Dendritic cell treated with granulocyte-macrophage colony-stimulating factor and Interleukin-4, amounts not matched to agents 40 ng/mL and 50 ng/mL, for 4 days (primary cell): ENCODE data around the gene HABP4.

ENCODE experiments used
- H3K27ac Mint-ChIP-seq: one replicate; pipeline ENCODE4 v1.8.0; 2022; ENCODE audit warnings: mild to moderate bottlenecking, mixed read lengths
- H3K27me3 Mint-ChIP-seq: one replicate; pipeline ENCODE4 v1.8.0; 2022; ENCODE audit warnings: mild to moderate bottlenecking, mixed read lengths
- H3K36me3 Mint-ChIP-seq: one replicate; pipeline ENCODE4 v1.8.0; 2022; ENCODE audit warnings: low read depth, mixed read lengths
- H3K4me1 Mint-ChIP-seq: one replicate; pipeline ENCODE4 v1.8.0; 2022; ENCODE audit warnings: low read depth, mixed read lengths
- H3K4me3 Mint-ChIP-seq: one replicate; pipeline ENCODE4 v1.8.0; 2022; ENCODE audit warnings: mild to moderate bottlenecking, moderate library complexity, mixed read lengths
- H3K9me3 Mint-ChIP-seq: one replicate; pipeline ENCODE4 v1.8.0; 2022; ENCODE audit warnings: mixed read lengths
- intact Hi-C: fragments of 100-400 bp; cut with micrococcal nuclease; formaldehyde crosslinking; loops from one replicate; pipeline ENCODE4 v1.15.0; 2022

HABP4 gene

GRCh38 chr9:96449845-96450612 lies at the start of gene HABP4:
HABP4 (plus strand) TSS chr9:96450169; CDS start chr9:96450280, 111 bp downstream.
- Mint-ChIP-seq H3K4me1 (peaks cover 19% of the 10 kb centered on the region), H3K27ac (peak within 1 kb of the TSS; percentile 62), H3K36me3 (no peaks in the 10 kb centered on the region), H3K9me3 (no peaks in the 10 kb centered on the region), H3K27me3 (peaks cover 60% of the 10 kb centered on the region), H3K4me3 (peak within 1 kb of the TSS; percentile 74)
- intact Hi-C loops, result loop anchor here (1.0 to 10.0 kb wide), 4 partner anchors 32 to 405 kb away; partner anchors contain the start of genes PRXL2C, ZNF367 and ZNF782

- Mint-ChIP-seq H3K27me3 (no peaks in the 10 kb centered on the region), H3K4me3 (no peak overlapping the region)
Observed at GRCh38 chr9:96408409-96409280, 41.3 kb upstream of the HABP4 start.

GRCh38 chr9:96411129-96411838 lies 38.7 kb upstream of the HABP4 start:
- peak overlapping the region; percentile 67 for H3K27ac Mint-ChIP-seq
- no peaks in the 10 kb centered on the region for H3K27me3 Mint-ChIP-seq
- no peaks in the 10 kb centered on the region for H3K36me3 Mint-ChIP-seq
- H3K4me3 Mint-ChIP-seq, result no peak overlapping the region
- intact Hi-C loops, result loop anchor here (10.0 kb wide), 1 partner anchor 444 kb away; the partner anchor contains the start of gene ZNF782
- no peaks in the 10 kb centered on the region for H3K9me3 Mint-ChIP-seq
- H3K4me1 Mint-ChIP-seq, result peaks cover 26% of the 10 kb centered on the region

More at GRCh38 chr9:96408409-96409280, 41.3 kb upstream of the HABP4 start:
- Mint-ChIP-seq H3K36me3 (no peaks in the 10 kb centered on the region), H3K9me3 (no peaks in the 10 kb centered on the region), H3K27ac (peak overlapping the region; percentile 50), H3K4me1 (peaks cover 23% of the 10 kb centered on the region)
- intact Hi-C loops, result loop anchor here (10.0 kb wide), 1 partner anchor 64 kb away; no protein-coding TSS in a partner anchor

- Mint-ChIP-seq H3K4me1 (peaks cover 26% of the 10 kb centered on the region), H3K9me3 (no peaks in the 10 kb centered on the region), H3K27ac (peak overlapping the region; percentile 87), H3K4me3 (no peak overlapping the region), H3K36me3 (no peaks in the 10 kb centered on the region), H3K27me3 (no peaks in the 10 kb centered on the region)
- intact Hi-C loops, result loop anchor here (10.0 kb wide), 1 partner anchor 442 kb away; the partner anchor contains the start of gene ZNF782
Observed at GRCh38 chr9:96412174-96412913, 37.6 kb upstream of the HABP4 start.

- intact Hi-C loops, result loop anchor here (10.0 kb wide), 1 partner anchor 441 kb away; the partner anchor contains the start of gene ZNF782
- peak overlapping the region; percentile 87 for H3K27ac Mint-ChIP-seq
- H3K9me3 Mint-ChIP-seq, result no peaks in the 10 kb centered on the region
- H3K4me1 Mint-ChIP-seq, result peaks cover 21% of the 10 kb centered on the region
- H3K36me3 Mint-ChIP-seq, result peaks cover under 1% of the 10 kb centered on the region
- peak overlapping the region; percentile 67 for H3K4me3 Mint-ChIP-seq
- H3K27me3 Mint-ChIP-seq, result no peaks in the 10 kb centered on the region
Observed at GRCh38 chr9:96413302-96414221, 36.4 kb upstream of the HABP4 start.

GRCh38 chr9:96417051-96417586 lies 32.9 kb upstream of the HABP4 start:
- no peaks in the 10 kb centered on the region for H3K27me3 Mint-ChIP-seq
- no peaks in the 10 kb centered on the region for H3K9me3 Mint-ChIP-seq
- peaks cover 6% of the 10 kb centered on the region for H3K36me3 Mint-ChIP-seq
- intact Hi-C loops, result loop anchor here (1.0 to 10.0 kb wide), 2 partner anchors 34 to 438 kb away; partner anchors contain the start of genes SLC35D2 and ZNF782
- H3K27ac Mint-ChIP-seq, result peak overlapping the region; percentile 97
- H3K4me3 Mint-ChIP-seq, result peak overlapping the region; percentile 82
- H3K4me1 Mint-ChIP-seq, result peaks cover 33% of the 10 kb centered on the region

- peaks cover 33% of the 10 kb centered on the region for H3K4me1 Mint-ChIP-seq
Observed at GRCh38 chr9:96417661-96418082, 32.3 kb upstream of the HABP4 start.

GRCh38 chr9:96418083-96418919 lies 31.7 kb upstream of the HABP4 start, which contains the start of gene ZNF367:
ZNF367 (minus strand) TSS chr9:96418370; CDS start chr9:96418032, 338 bp downstream.
- Mint-ChIP-seq H3K9me3 (no peaks in the 10 kb centered on the region), H3K4me1 (peaks cover 31% of the 10 kb centered on the region), H3K27ac (peak within 1 kb of the TSS; percentile 97), H3K4me3 (peak within 1 kb of the TSS; percentile 85), H3K36me3 (peaks cover 6% of the 10 kb centered on the region), H3K27me3 (no peaks in the 10 kb centered on the region)
- intact Hi-C loops, result loop anchor here (1.0 to 10.0 kb wide), 3 partner anchors 32 to 436 kb away; partner anchors contain the start of genes HABP4, PRXL2C and ZNF782

More at GRCh38 chr9:96417661-96418082, 32.3 kb upstream of the HABP4 start:
- peak overlapping the region; percentile 97 for H3K27ac Mint-ChIP-seq
- no peaks in the 10 kb centered on the region for H3K9me3 Mint-ChIP-seq
- peak overlapping the region; percentile 83 for H3K4me3 Mint-ChIP-seq
- no peaks in the 10 kb centered on the region for H3K27me3 Mint-ChIP-seq
- H3K36me3 Mint-ChIP-seq, result peaks cover 6% of the 10 kb centered on the region
- intact Hi-C loops, result loop anchor here (1.0 to 10.0 kb wide), 4 partner anchors 33 to 437 kb away; partner anchors contain the start of genes HABP4, PRXL2C, SLC35D2 and ZNF782

- peak overlapping the region; percentile 97 for H3K27ac Mint-ChIP-seq
- H3K27me3 Mint-ChIP-seq, result no peaks in the 10 kb centered on the region
- peaks cover 6% of the 10 kb centered on the region for H3K36me3 Mint-ChIP-seq
- intact Hi-C loops, result loop anchor here (1.0 to 10.0 kb wide), 3 partner anchors 31 to 436 kb away; partner anchors contain the start of genes HABP4, PRXL2C and ZNF782
- H3K9me3 Mint-ChIP-seq, result no peaks in the 10 kb centered on the region
- peaks cover 25% of the 10 kb centered on the region for H3K4me1 Mint-ChIP-seq
- peak overlapping the region; percentile 85 for H3K4me3 Mint-ChIP-seq
Observed at GRCh38 chr9:96418920-96419690, 30.9 kb upstream of the HABP4 start.

- intact Hi-C loops, result loop anchor here (2.0 to 10.0 kb wide), 2 partner anchors 235 to 435 kb away; partner anchors contain the start of genes PRXL2C and ZNF782
- H3K4me3 Mint-ChIP-seq, result peak overlapping the region; percentile 85
- no peaks in the 10 kb centered on the region for H3K9me3 Mint-ChIP-seq
- H3K4me1 Mint-ChIP-seq, result peaks cover 25% of the 10 kb centered on the region
- H3K27ac Mint-ChIP-seq, result peak overlapping the region; percentile 97
- H3K27me3 Mint-ChIP-seq, result no peaks in the 10 kb centered on the region
- H3K36me3 Mint-ChIP-seq, result peaks cover 6% of the 10 kb centered on the region
Observed at GRCh38 chr9:96419691-96419969, 30.3 kb upstream of the HABP4 start.
